SK-N-SH treated with all-trans-retinoic acid at 6 μM for 48 hours (cell line): ENCODE results near the gene MRPL36.

ENCODE experiments used
- ATAC-seq: fragments of 200-7000 bp; cut with Tn5 transposase; 3 replicates; pipeline ENCODE4 v1.9.1; 2020; ENCODE audit warnings: mild to moderate bottlenecking, moderate library complexity
- ARNTL ChIP-seq: fragments of 450-650 bp; formaldehyde crosslinking; IDR thresholded peaks from 2 replicates; pipeline ENCODE4 v1.5.0; 2020; ENCODE audit warnings: low read depth, mild to moderate bottlenecking, moderate library complexity, borderline replicate concordance
- BACH2 ChIP-seq: fragments of 250-450 bp; sonication (Bioruptor Pico); IDR thresholded peaks from 2 replicates; pipeline ENCODE4 v1.9.0; 2021; ENCODE audit warnings: mild to moderate bottlenecking, borderline replicate concordance
- CREB5 ChIP-seq: fragments of 250-450 bp; sonication (Bioruptor Pico); IDR thresholded peaks from 2 replicates; pipeline ENCODE4 v1.5.1; 2020; ENCODE audit warnings: low read depth, mild to moderate bottlenecking, moderate library complexity
- CSDC2 ChIP-seq: fragments of 250-450 bp; sonication (Bioruptor Pico); IDR thresholded peaks from 2 replicates; pipeline ENCODE4 v1.5.0; 2020; ENCODE audit warnings: mild to moderate bottlenecking, moderate library complexity
- ESRRG ChIP-seq: fragments of 250-450 bp; sonication (Bioruptor Pico); IDR thresholded peaks from 2 replicates; pipeline ENCODE4 v1.6.1; 2021; ENCODE audit warnings: mild to moderate bottlenecking
- GLIS3 ChIP-seq: fragments of 250-450 bp; sonication (Bioruptor Pico); IDR thresholded peaks from 2 replicates; pipeline ENCODE4 v1.5.0; 2020; ENCODE audit warnings: mild to moderate bottlenecking, moderate library complexity
- ISL1 ChIP-seq: fragments of 250-450 bp; sonication (Bioruptor Pico); IDR thresholded peaks from 2 replicates; pipeline ENCODE4 v2.1.2; 2022; ENCODE audit warnings: mild to moderate bottlenecking, moderate library complexity
- OSR1 ChIP-seq: fragments of 250-450 bp; sonication (Bioruptor Pico); IDR thresholded peaks from 2 replicates; pipeline ENCODE4 v1.8.0; 2022; ENCODE audit warnings: moderate library complexity, mild to moderate bottlenecking, inconsistent platforms
- PPARA ChIP-seq: fragments of 250-450 bp; sonication (Bioruptor Pico); IDR thresholded peaks from 2 replicates; pipeline ENCODE4 v1.5.0; 2020; ENCODE audit warnings: mild to moderate bottlenecking, borderline replicate concordance
- RARB ChIP-seq: fragments of 250-450 bp; sonication (Bioruptor Pico); IDR thresholded peaks from 2 replicates; pipeline ENCODE4 v1.8.0; 2021; ENCODE audit warnings: mild to moderate bottlenecking, moderate library complexity
- TCF4 ChIP-seq: fragments of 250-450 bp; sonication (Bioruptor Pico); IDR thresholded peaks from 2 replicates; pipeline ENCODE4 v1.8.0; 2021; ENCODE audit warnings: mild to moderate bottlenecking, moderate library complexity, borderline replicate concordance
- TOX ChIP-seq: fragments of 250-450 bp; sonication (Bioruptor Pico); IDR thresholded peaks from 2 replicates; pipeline ENCODE4 v1.8.0; 2021; ENCODE audit warnings: mild to moderate bottlenecking, moderate library complexity, borderline replicate concordance
- ZC3H10 ChIP-seq: fragments of 250-450 bp; sonication (Bioruptor Pico); IDR thresholded peaks from 2 replicates; pipeline ENCODE4 v1.5.1; 2021; ENCODE audit warnings: mild to moderate bottlenecking, moderate library complexity
- ZFP3 ChIP-seq: fragments of 250-450 bp; sonication (Bioruptor Pico); IDR thresholded peaks from 2 replicates; pipeline ENCODE4 v1.5.0; 2020; ENCODE audit warnings: mild to moderate bottlenecking, moderate library complexity
- ZNF565 ChIP-seq: fragments of 450-650 bp; formaldehyde crosslinking; conservative IDR thresholded peaks from 2 replicates; pipeline ENCODE4 v1.5.0; 2020; ENCODE audit warnings: low read depth, mild to moderate bottlenecking, moderate library complexity
- ZNF70 ChIP-seq: fragments of 450-650 bp; formaldehyde crosslinking; IDR thresholded peaks from 2 replicates; pipeline ENCODE4 v1.5.0; 2020; ENCODE audit warnings: mild to moderate bottlenecking, moderate library complexity
- ZNF8 ChIP-seq: fragments of 450-650 bp; formaldehyde crosslinking; IDR thresholded peaks from 2 replicates; pipeline ENCODE4 v1.5.0; 2020; ENCODE audit warnings: mild to moderate bottlenecking, moderate library complexity
- TF ChIP-seq, protein P1 (sequence below): fragments of 250-450 bp; sonication (Bioruptor Pico); IDR thresholded peaks from 2 replicates; pipeline ENCODE4 v1.5.0; 2020; ENCODE audit warnings: mild to moderate bottlenecking, moderate library complexity
- TF ChIP-seq, protein P2 (sequence below): fragments of 250-450 bp; sonication (Bioruptor Pico); IDR thresholded peaks from 2 replicates; pipeline ENCODE4 v1.8.0; 2021; ENCODE audit warnings: low read depth, mild to moderate bottlenecking, moderate library complexity, borderline replicate concordance
- TF ChIP-seq, protein P3 (sequence below): fragments of 250-450 bp; sonication (Bioruptor Pico); IDR thresholded peaks from 2 replicates; pipeline ENCODE4 v1.8.0; 2020; ENCODE audit warnings: mild to moderate bottlenecking, moderate library complexity, borderline replicate concordance

MRPL36 gene

GRCh38 chr5:1781107-1781506 is 18.5 kb downstream of the MRPL36 start:
- ATAC-seq, result no peak
- TF ChIP-seq ZNF70 (CRISPR knock-in tag), result no peak
- no peak for TF ChIP-seq ZC3H10 (CRISPR knock-in tag)
- no peak for TF ChIP-seq TCF4 (CRISPR knock-in tag)
- TF ChIP-seq, protein P1, sequence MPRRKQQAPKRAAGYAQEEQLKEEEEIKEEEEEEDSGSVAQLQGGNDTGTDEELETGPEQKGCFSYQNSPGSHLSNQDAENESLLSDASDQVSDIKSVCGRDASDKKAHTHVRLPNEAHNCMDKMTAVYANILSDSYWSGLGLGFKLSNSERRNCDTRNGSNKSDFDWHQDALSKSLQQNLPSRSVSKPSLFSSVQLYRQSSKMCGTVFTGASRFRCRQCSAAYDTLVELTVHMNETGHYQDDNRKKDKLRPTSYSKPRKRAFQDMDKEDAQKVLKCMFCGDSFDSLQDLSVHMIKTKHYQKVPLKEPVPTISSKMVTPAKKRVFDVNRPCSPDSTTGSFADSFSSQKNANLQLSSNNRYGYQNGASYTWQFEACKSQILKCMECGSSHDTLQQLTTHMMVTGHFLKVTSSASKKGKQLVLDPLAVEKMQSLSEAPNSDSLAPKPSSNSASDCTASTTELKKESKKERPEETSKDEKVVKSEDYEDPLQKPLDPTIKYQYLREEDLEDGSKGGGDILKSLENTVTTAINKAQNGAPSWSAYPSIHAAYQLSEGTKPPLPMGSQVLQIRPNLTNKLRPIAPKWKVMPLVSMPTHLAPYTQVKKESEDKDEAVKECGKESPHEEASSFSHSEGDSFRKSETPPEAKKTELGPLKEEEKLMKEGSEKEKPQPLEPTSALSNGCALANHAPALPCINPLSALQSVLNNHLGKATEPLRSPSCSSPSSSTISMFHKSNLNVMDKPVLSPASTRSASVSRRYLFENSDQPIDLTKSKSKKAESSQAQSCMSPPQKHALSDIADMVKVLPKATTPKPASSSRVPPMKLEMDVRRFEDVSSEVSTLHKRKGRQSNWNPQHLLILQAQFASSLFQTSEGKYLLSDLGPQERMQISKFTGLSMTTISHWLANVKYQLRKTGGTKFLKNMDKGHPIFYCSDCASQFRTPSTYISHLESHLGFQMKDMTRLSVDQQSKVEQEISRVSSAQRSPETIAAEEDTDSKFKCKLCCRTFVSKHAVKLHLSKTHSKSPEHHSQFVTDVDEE, result no peak
- no peak for TF ChIP-seq CSDC2 (CRISPR knock-in tag)
- TF ChIP-seq TOX (CRISPR knock-in tag), result no peak
- TF ChIP-seq, protein P2, sequence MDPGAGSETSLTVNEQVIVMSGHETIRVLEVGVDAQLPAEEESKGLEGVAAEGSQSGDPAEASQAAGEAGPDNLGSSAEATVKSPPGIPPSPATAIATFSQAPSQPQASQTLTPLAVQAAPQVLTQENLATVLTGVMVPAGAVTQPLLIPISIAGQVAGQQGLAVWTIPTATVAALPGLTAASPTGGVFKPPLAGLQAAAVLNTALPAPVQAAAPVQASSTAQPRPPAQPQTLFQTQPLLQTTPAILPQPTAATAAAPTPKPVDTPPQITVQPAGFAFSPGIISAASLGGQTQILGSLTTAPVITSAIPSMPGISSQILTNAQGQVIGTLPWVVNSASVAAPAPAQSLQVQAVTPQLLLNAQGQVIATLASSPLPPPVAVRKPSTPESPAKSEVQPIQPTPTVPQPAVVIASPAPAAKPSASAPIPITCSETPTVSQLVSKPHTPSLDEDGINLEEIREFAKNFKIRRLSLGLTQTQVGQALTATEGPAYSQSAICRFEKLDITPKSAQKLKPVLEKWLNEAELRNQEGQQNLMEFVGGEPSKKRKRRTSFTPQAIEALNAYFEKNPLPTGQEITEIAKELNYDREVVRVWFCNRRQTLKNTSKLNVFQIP, result no peak
- TF ChIP-seq BACH2, result no peak
- TF ChIP-seq, protein P3, sequence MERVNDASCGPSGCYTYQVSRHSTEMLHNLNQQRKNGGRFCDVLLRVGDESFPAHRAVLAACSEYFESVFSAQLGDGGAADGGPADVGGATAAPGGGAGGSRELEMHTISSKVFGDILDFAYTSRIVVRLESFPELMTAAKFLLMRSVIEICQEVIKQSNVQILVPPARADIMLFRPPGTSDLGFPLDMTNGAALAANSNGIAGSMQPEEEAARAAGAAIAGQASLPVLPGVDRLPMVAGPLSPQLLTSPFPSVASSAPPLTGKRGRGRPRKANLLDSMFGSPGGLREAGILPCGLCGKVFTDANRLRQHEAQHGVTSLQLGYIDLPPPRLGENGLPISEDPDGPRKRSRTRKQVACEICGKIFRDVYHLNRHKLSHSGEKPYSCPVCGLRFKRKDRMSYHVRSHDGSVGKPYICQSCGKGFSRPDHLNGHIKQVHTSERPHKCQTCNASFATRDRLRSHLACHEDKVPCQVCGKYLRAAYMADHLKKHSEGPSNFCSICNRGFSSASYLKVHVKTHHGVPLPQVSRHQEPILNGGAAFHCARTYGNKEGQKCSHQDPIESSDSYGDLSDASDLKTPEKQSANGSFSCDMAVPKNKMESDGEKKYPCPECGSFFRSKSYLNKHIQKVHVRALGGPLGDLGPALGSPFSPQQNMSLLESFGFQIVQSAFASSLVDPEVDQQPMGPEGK (CRISPR knock-in tag), result no peak
- no peak for TF ChIP-seq GLIS3 (CRISPR knock-in tag)
- TF ChIP-seq PPARA (CRISPR knock-in tag), result no peak
- TF ChIP-seq ZFP3 (CRISPR knock-in tag), result no peak
- no peak for TF ChIP-seq ESRRG (CRISPR knock-in tag)
- TF ChIP-seq CREB5, result no peak
- TF ChIP-seq ISL1, result no peak

- no peak for ATAC-seq
Observed at GRCh38 chr5:1780614-1780930, 19.1 kb downstream of the MRPL36 start.

More at GRCh38 chr5:1780614-1780930, 19.1 kb downstream of the MRPL36 start:
- TF ChIP-seq OSR1 (CRISPR knock-in tag), result no peak
- TF ChIP-seq, protein P3 (CRISPR knock-in tag), result no peak
- TF ChIP-seq, protein P1, result no peak
- no peak for TF ChIP-seq ESRRG (CRISPR knock-in tag)
- no peak for TF ChIP-seq RARB (CRISPR knock-in tag)
- TF ChIP-seq TOX (CRISPR knock-in tag), result no peak
- no peak for TF ChIP-seq ZC3H10 (CRISPR knock-in tag)
- no peak for TF ChIP-seq TCF4 (CRISPR knock-in tag)
- TF ChIP-seq CREB5, result no peak
- TF ChIP-seq ISL1, result no peak
- no peak for TF ChIP-seq PPARA (CRISPR knock-in tag)
- no peak for TF ChIP-seq ZNF70 (CRISPR knock-in tag)
- no peak for TF ChIP-seq GLIS3 (CRISPR knock-in tag)
- no peak for TF ChIP-seq ZNF8 (CRISPR knock-in tag)
- TF ChIP-seq BACH2, result no peak
- no peak for TF ChIP-seq ZNF565 (CRISPR knock-in tag)
- TF ChIP-seq ARNTL (CRISPR knock-in tag), result no peak
- TF ChIP-seq, protein P2, result no peak
